A549 (cell line): ENCODE measurements around the gene VCL. TPM values are rescaled to one million over a fixed set of nuclear protein-coding genes. Genes with fewer than 3 reads are reported as not detected.

Experiments used
- ATAC-seq, 2 experiments: fragments of 200-7000 bp in 1 of 2; fragments of >200 bp in 1 of 2; cut with Nextera tagmentation in 1 of 2; cut with Tn5 transposase in 1 of 2; 3 replicates each; pipeline versions ENCODE4 v1.8.0 to v1.9.1; 2018 to 2020; ENCODE audit warnings: mild to moderate bottlenecking in 1 of 2, moderate library complexity in 1 of 2
- CTCF ChIA-PET: fragments of 300-600 bp; sonication (Branson Sonifier 250); formaldehyde crosslinking; extraction: SDS; loops from one replicate; lab custom pipeline; 2021; ENCODE audit warnings: antibody characterized with exemption, inconsistent platforms; lab: Yijun Ruan, JAX
- POLR2A ChIA-PET: fragments of 350-600 bp; formaldehyde crosslinking; extraction: SDS; loops from one replicate; lab custom pipeline; 2021; ENCODE audit warnings: antibody characterized with exemption, inconsistent platforms; lab: Yijun Ruan, JAX
- DNase-seq, 2 experiments: peaks; one replicate each; pipeline versions ENCODE4 v3.0.0 to v3.0.0-alpha.2; 2011 to 2016; ENCODE audit warnings: low read depth in 1 of 2, low spot score in 1 of 2
- FAIRE-seq: peaks from 2 replicates; lab custom pipeline; 2011; peaks lifted over from hg19 to GRCh38; lab: Jason Lieb, UNC
- H3K27ac ChIP-seq, 2 experiments: fragments of >200 bp; sonication (Bioruptor Twin); formaldehyde crosslinking; 3 replicates each; pipeline ENCODE4 v1.5.1; 2016 to 2017
- H3K4me1 ChIP-seq: fragments of >200 bp; sonication (Bioruptor Twin); formaldehyde crosslinking; 3 replicates; pipeline ENCODE4 v1.6.1; 2016
- H3K4me2 ChIP-seq: fragments of >200 bp; sonication (Bioruptor Twin); formaldehyde crosslinking; 3 replicates; pipeline ENCODE4 v1.6.1; 2016
- H3K4me3 ChIP-seq: fragments of >200 bp; sonication (Bioruptor Twin); formaldehyde crosslinking; 3 replicates; pipeline ENCODE4 v1.5.1; 2016
- H3K9me3 ChIP-seq: fragments of >200 bp; sonication (Bioruptor Twin); formaldehyde crosslinking; 3 replicates; pipeline ENCODE4 v1.6.1; 2016
- CBX2 ChIP-seq: fragments of 200-600 bp; sonication (generic); IDR thresholded peaks from 2 replicates; pipeline ENCODE4 v1.6.1; 2016; ENCODE audit warnings: low read depth, mild to moderate bottlenecking, borderline replicate concordance
- CHD2 ChIP-seq: fragments of 150-350 bp; IDR thresholded peaks from 2 replicates; pipeline ENCODE4 v1.6.1; 2014; ENCODE audit warnings: low read length; ENCODE audit not compliant: partially characterized antibody
- EP300 ChIP-seq, 2 experiments: fragments of >200 bp; sonication (Bioruptor Twin); formaldehyde crosslinking; IDR thresholded peaks; 2 replicates in 1 of 2; 3 replicates in 1 of 2; pipeline ENCODE4 v1.6.1; 2016 to 2017
- FOSB ChIP-seq: fragments of 250-450 bp; sonication (Bioruptor Pico); IDR thresholded peaks from 2 replicates; pipeline ENCODE4 v1.5.0; 2020; ENCODE audit warnings: mild to moderate bottlenecking, moderate library complexity
- FOSL2 ChIP-seq, 2 experiments: fragments of 450-650 bp in 1 of 2; fragments of >200 bp in 1 of 2; sonication (Bioruptor Twin) in 1 of 2; formaldehyde crosslinking; IDR thresholded peaks; 2 replicates each; pipeline versions ENCODE4 v1.5.0 to v1.6.1; 2016 to 2020; ENCODE audit warnings: mild to moderate bottlenecking in 1 of 2, moderate library complexity in 1 of 2
- FOXS1 ChIP-seq: fragments of 250-450 bp; sonication (Bioruptor Pico); IDR thresholded peaks from 2 replicates; pipeline ENCODE4 v1.5.0; 2020; ENCODE audit warnings: mild to moderate bottlenecking, moderate library complexity
- GATA3 ChIP-seq: IDR thresholded peaks from 2 replicates; pipeline ENCODE4 v1.6.1; 2012; ENCODE audit warnings: borderline replicate concordance
- HOXB5 ChIP-seq: fragments of 250-450 bp; sonication (Bioruptor Pico); IDR thresholded peaks from 2 replicates; pipeline ENCODE4 v1.5.0; 2020; ENCODE audit warnings: mild to moderate bottlenecking, moderate library complexity
- MAFK ChIP-seq: fragments of 450-650 bp; IDR thresholded peaks from 2 replicates; pipeline ENCODE4 v1.6.1; 2014; ENCODE audit not compliant: partially characterized antibody
- NPAS2 ChIP-seq: fragments of 250-450 bp; sonication (Bioruptor Pico); IDR thresholded peaks from 2 replicates; pipeline ENCODE4 v1.8.0; 2022; ENCODE audit warnings: mild to moderate bottlenecking, moderate library complexity, borderline replicate concordance
- TFCP2L1 ChIP-seq: fragments of 250-450 bp; sonication (Bioruptor Pico); IDR thresholded peaks from 2 replicates; pipeline ENCODE4 v1.5.0; 2021; ENCODE audit warnings: mild to moderate bottlenecking
- TP53 ChIP-seq: fragments of 250-450 bp; sonication (Bioruptor Pico); IDR thresholded peaks from 2 replicates; pipeline ENCODE4 v1.5.0; 2021; ENCODE audit warnings: mild to moderate bottlenecking, moderate library complexity
- WGBS: methylation state at CpG from one replicate; pipeline ENCODE4 v1.1.6; 2017; ENCODE audit errors: missing lambda C conversion rate; 5-methylcytosine and 5-hydroxymethylcytosine counted together
- polyA plus RNA-seq, 4 experiments: library from polyadenylated mRNA; depleted of rRNA in 3 of 4; stranded (reverse); fragments of >200 nt; fragmentation: RNase III in 1 of 4; extraction: RNeasy Plus Mini Kit Qiagen cat#74134 plus additional on column Dnase treatment in 1 of 4; gene quantifications; 2 replicates in 3 of 4; 3 replicates in 1 of 4; pipeline ENCODE4 v1.2.3, GENCODE V29; 2011 to 2017
- TF ChIP-seq, protein P1 (sequence below): fragments of 200-600 bp; sonication (generic); IDR thresholded peaks from 2 replicates; pipeline ENCODE4 v1.6.1; 2016; ENCODE audit warnings: antibody characterized with exemption, mild to moderate bottlenecking, moderate library complexity
- TF ChIP-seq, protein P2 (sequence below): fragments of 250-450 bp; sonication (Bioruptor Pico); IDR thresholded peaks from 2 replicates; pipeline ENCODE4 v1.5.0; 2020; ENCODE audit warnings: low read depth, mild to moderate bottlenecking, moderate library complexity
- TF ChIP-seq, protein P3 (sequence below): fragments of >200 bp; sonication (Bioruptor Twin); formaldehyde crosslinking; IDR thresholded peaks from 2 replicates; pipeline ENCODE4 v1.6.1; 2016
- TF ChIP-seq, protein P4 (sequence below): fragments of >200 bp; sonication (Bioruptor Twin); formaldehyde crosslinking; IDR thresholded peaks from 3 replicates; pipeline ENCODE4 v1.5.1; 2016
- TF ChIP-seq, protein P5 (sequence below): IDR thresholded peaks from 2 replicates; pipeline ENCODE4 v1.6.1; 2012
- TF ChIP-seq, protein P6 (sequence below): IDR thresholded peaks from 2 replicates; pipeline ENCODE4 v1.6.1; 2012; ENCODE audit warnings: low read depth, borderline replicate concordance

The VCL gene
- polyA plus RNA-seq, 2 of the 4 experiments (the other 2 are of a cell fraction): 101 to 112 TPM

DNA sequence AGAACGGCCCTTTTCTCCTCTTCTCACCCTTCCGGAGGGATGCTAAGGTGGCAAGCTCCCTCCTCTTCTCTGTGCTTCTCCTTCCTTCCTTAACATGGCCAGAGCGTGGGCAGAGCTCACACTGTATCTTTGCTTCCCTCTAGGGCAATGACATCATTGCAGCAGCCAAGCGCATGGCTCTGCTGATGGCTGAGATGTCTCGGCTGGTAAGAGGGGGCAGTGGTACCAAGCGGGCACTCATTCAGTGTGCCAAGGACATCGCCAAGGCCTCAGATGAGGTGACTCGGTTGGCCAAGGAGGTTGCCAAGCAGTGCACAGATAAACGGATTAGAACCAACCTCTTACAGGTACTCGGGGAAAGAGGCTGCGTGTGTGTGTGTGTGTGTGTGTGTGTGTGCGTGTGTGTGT lies 116.1 kb downstream of the VCL start:
- TF ChIP-seq, protein P1, sequence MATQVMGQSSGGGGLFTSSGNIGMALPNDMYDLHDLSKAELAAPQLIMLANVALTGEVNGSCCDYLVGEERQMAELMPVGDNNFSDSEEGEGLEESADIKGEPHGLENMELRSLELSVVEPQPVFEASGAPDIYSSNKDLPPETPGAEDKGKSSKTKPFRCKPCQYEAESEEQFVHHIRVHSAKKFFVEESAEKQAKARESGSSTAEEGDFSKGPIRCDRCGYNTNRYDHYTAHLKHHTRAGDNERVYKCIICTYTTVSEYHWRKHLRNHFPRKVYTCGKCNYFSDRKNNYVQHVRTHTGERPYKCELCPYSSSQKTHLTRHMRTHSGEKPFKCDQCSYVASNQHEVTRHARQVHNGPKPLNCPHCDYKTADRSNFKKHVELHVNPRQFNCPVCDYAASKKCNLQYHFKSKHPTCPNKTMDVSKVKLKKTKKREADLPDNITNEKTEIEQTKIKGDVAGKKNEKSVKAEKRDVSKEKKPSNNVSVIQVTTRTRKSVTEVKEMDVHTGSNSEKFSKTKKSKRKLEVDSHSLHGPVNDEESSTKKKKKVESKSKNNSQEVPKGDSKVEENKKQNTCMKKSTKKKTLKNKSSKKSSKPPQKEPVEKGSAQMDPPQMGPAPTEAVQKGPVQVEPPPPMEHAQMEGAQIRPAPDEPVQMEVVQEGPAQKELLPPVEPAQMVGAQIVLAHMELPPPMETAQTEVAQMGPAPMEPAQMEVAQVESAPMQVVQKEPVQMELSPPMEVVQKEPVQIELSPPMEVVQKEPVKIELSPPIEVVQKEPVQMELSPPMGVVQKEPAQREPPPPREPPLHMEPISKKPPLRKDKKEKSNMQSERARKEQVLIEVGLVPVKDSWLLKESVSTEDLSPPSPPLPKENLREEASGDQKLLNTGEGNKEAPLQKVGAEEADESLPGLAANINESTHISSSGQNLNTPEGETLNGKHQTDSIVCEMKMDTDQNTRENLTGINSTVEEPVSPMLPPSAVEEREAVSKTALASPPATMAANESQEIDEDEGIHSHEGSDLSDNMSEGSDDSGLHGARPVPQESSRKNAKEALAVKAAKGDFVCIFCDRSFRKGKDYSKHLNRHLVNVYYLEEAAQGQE: no peak
- TF ChIP-seq, protein P2, sequence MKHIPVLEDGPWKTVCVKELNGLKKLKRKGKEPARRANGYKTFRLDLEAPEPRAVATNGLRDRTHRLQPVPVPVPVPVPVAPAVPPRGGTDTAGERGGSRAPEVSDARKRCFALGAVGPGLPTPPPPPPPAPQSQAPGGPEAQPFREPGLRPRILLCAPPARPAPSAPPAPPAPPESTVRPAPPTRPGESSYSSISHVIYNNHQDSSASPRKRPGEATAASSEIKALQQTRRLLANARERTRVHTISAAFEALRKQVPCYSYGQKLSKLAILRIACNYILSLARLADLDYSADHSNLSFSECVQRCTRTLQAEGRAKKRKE (CRISPR knock-in tag): no peak
- TF ChIP-seq GATA3: no peak
- no peak for TF ChIP-seq CHD2
- TF ChIP-seq, protein P3, sequence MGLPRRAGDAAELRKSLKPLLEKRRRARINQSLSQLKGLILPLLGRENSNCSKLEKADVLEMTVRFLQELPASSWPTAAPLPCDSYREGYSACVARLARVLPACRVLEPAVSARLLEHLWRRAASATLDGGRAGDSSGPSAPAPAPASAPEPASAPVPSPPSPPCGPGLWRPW: no peak
- no peak for TF ChIP-seq EP300 (IDR thresholded peaks at IDR 0.05)
- TF ChIP-seq FOSB (CRISPR knock-in tag): no peak
- TF ChIP-seq, protein P4, sequence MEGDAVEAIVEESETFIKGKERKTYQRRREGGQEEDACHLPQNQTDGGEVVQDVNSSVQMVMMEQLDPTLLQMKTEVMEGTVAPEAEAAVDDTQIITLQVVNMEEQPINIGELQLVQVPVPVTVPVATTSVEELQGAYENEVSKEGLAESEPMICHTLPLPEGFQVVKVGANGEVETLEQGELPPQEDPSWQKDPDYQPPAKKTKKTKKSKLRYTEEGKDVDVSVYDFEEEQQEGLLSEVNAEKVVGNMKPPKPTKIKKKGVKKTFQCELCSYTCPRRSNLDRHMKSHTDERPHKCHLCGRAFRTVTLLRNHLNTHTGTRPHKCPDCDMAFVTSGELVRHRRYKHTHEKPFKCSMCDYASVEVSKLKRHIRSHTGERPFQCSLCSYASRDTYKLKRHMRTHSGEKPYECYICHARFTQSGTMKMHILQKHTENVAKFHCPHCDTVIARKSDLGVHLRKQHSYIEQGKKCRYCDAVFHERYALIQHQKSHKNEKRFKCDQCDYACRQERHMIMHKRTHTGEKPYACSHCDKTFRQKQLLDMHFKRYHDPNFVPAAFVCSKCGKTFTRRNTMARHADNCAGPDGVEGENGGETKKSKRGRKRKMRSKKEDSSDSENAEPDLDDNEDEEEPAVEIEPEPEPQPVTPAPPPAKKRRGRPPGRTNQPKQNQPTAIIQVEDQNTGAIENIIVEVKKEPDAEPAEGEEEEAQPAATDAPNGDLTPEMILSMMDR: no peak
- TF ChIP-seq TP53 (CRISPR knock-in tag): no peak
- WGBS: 92% methylated on average over 12 of the region's 12 CpGs
- no peak for FAIRE-seq
- DNase-seq: no peak
- H3K4me1 ChIP-seq: peaks cover 27% of the 10 kb centered on the region
- POLR2A ChIA-PET: no interaction called here
- no peaks in the 10 kb centered on the region for H3K9me3 ChIP-seq
- H3K4me2 ChIP-seq: no peak overlapping the region
- no peak overlapping the region for H3K4me3 ChIP-seq
- no peak overlapping the region for H3K27ac ChIP-seq
- CTCF ChIA-PET: interaction anchor here (1.1 to 4.5 kb wide), 4 partner anchors 9 to 228 kb away, joined by 3 to 35 read pairs (median 4); no protein-coding TSS in a partner anchor
- no peak for ATAC-seq

DNA sequence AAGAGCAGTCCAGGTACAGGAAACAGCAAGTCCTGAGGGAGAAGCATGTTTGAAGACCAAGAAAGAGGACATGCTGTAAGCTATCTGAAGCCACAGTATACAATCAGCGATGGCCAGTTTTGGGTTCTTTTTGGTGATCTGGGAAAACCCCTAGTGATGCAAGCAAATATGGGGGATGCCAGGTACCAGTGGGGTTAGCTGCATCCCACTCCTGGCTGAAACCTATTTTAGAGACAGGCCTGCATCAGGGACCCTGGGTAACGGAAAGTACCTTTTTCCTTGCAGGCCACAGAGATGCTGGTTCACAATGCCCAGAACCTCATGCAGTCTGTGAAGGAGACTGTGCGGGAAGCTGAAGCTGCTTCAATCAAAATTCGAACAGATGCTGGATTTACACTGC lies 119.8 kb downstream of the VCL start:
- DNase-seq: no peak
- peak; percentile 10 to 20; a peak in 3 of 6 replicates for ATAC-seq
- CTCF ChIA-PET: interaction anchor here (1.3 to 3.1 kb wide), 4 partner anchors 9 to 187 kb away, joined by 3 to 22 read pairs (median 4); no protein-coding TSS in a partner anchor
- Histone ChIP-seq H3K9me3 (no peaks in the 10 kb centered on the region), H3K4me2 (no peak overlapping the region), H3K27ac (peak overlapping the region; percentile 58 to 76; a peak in 4 of 6 replicates), H3K4me3 (no peak overlapping the region)
- 86% methylated on average over 4 of the region's 4 CpGs for WGBS
- TF ChIP-seq HOXB5 (CRISPR knock-in tag) (no peak), NPAS2 (no peak), EP300 (IDR thresholded peaks at IDR 0.05) (no peak), CBX2 (no peak), MAFK (no peak), TP53 (CRISPR knock-in tag) (no peak), FOXS1 (CRISPR knock-in tag) (no peak), TFCP2L1 (CRISPR knock-in tag) (no peak), FOSL2 (IDR thresholded peaks at IDR 0.05) (no peak), FOSL2 (CRISPR knock-in tag; IDR thresholded peaks at IDR 0.05) (no peak), GATA3 (no peak)
- TF ChIP-seq, protein P5, sequence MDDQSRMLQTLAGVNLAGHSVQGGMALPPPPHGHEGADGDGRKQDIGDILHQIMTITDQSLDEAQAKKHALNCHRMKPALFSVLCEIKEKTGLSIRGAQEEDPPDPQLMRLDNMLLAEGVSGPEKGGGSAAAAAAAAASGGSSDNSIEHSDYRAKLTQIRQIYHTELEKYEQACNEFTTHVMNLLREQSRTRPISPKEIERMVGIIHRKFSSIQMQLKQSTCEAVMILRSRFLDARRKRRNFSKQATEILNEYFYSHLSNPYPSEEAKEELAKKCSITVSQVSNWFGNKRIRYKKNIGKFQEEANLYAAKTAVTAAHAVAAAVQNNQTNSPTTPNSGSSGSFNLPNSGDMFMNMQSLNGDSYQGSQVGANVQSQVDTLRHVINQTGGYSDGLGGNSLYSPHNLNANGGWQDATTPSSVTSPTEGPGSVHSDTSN: no peak
- TF ChIP-seq, protein P6, sequence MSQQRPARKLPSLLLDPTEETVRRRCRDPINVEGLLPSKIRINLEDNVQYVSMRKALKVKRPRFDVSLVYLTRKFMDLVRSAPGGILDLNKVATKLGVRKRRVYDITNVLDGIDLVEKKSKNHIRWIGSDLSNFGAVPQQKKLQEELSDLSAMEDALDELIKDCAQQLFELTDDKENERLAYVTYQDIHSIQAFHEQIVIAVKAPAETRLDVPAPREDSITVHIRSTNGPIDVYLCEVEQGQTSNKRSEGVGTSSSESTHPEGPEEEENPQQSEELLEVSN: no peak
- TF ChIP-seq, protein P4: no peak
- TF ChIP-seq, all 56 proteins: peak for 0
- FAIRE-seq: no peak
- POLR2A ChIA-PET: no interaction called here
- peaks cover 38% of the 10 kb centered on the region for H3K4me1 ChIP-seq
